ENCODE results near the gene NEURL1B.
"Not testable (repeated sequence)": the region's sequence is repeated elsewhere in the genome, so short reads cannot be mapped to it uniquely, and the experiment has no call there.

The NEURL1B gene

GRCh38 chr5:172678362-172678874, 37.4 kb downstream of the NEURL1B start:
- DNase-seq (ENCODE audit: low read depth in 2 of 2): not testable (repeated sequence)

DNA sequence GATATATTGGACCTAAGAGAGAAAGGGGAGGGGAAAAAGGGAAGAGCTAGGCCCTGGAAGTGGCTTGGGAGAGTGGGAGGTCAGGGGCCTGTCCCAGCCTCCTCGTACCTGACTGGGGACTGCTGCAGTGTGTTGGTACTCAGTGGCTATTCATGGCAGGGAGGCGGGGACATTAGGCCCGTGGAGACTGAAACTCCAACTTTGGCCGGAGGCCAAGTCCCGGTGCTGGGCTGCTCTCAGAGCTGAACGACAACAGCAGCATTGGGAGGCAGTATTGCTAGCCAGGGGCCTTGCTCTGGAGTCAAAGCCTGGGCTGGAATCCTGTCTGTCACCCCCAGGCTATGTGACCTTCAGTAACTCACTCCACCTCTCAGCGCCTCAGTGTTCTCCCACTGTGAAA, 37.8 kb downstream of the NEURL1B start:
- no peak for DNase-seq (ENCODE audit: low read depth in 2 of 2)

GRCh38 chr5:172679628-172680212, 38.7 kb downstream of the NEURL1B start:
- DNase-seq (ENCODE audit: low read depth in 2 of 2): no peak

- DNase-seq (ENCODE audit: low read depth in 2 of 2): no peak
Measured at GRCh38 chr5:172680921-172681320, 39.9 kb downstream of the NEURL1B start.

- DNase-seq (ENCODE audit: low read depth in 2 of 2): no peak
Measured at GRCh38 chr5:172681421-172681820, 40.4 kb downstream of the NEURL1B start.

- DNase-seq (ENCODE audit: low read depth in 2 of 2): no peak
Measured at GRCh38 chr5:172683264-172683644, 42.2 kb downstream of the NEURL1B start.

DNA sequence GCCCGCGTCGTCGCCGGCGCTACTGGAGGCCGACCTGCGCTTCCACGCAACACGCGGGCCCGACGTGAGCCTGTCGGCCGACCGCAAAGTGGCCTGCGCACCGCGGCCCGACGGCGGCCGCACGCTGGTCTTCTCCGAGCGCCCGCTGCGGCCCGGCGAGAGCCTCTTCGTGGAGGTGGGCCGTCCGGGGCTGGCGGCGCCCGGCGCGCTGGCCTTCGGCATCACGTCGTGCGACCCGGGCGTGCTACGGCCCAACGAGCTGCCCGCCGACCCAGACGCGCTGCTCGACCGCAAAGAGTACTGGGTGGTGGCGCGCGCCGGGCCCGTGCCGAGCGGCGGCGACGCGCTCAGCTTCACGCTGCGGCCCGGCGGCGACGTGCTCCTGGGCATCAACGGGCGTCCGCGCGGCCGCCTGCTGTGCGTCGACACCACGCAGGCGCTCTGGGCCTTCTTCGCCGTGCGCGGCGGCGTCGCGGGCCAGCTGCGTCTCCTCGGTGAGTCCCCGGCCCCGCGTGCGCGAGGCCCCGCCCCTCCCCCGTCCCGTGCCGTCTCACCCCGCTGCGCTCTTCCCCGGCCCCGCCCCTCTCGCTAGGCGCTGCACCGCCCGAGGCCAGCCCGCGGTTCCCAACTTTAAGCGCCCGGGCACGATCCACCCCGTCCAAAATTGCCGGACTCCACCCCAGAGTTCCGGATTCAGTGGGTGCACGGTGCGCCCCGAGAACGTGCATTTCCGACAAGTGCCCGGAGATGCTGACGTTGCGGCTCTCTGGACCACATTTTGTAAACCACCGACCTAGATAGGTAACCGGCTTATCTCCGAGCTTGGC, 42.8 kb downstream of the NEURL1B start:
- DNase-seq (ENCODE audit: low read depth in 2 of 2): peak in 1 of 2 donors; percentile 40

GRCh38 chr5:172685091-172685490, 44.0 kb downstream of the NEURL1B start:
- no peak for DNase-seq (ENCODE audit: low read depth in 2 of 2)

DNA sequence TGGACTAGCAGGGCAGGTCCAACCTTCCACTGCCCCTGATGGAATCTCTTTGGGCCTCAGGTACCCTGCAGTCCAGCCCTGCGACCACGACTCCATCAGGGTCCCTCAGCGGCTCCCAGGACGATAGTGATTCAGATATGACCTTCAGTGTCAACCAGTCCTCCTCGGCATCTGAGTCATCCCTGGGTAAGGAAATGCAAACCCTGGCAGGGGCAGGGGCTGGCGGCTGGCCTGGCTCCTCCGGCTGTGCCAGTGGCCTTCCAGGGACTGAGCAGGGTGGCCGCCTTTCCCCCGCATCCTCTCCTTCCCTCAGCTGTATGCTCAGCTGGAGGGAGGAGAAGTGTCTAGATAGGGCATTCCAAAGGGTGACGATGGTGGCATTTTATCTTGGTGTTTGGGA, 45.0 kb downstream of the NEURL1B start:
- no peak for DNase-seq (ENCODE audit: low read depth in 2 of 2)

GRCh38 chr5:172686539-172687390, 45.7 kb downstream of the NEURL1B start:
- DNase-seq (ENCODE audit: low read depth in 2 of 2): no peak

- DNase-seq (ENCODE audit: low read depth in 2 of 2): no peak
Measured at GRCh38 chr5:172687940-172688339, 46.9 kb downstream of the NEURL1B start.

GRCh38 chr5:172688349-172689217, 47.5 kb downstream of the NEURL1B start:
- DNase-seq (ENCODE audit: low read depth in 2 of 2): no peak

- DNase-seq (ENCODE audit: low read depth in 2 of 2): no peak
Measured at GRCh38 chr5:172689218-172689572, 48.1 kb downstream of the NEURL1B start.

DNA sequence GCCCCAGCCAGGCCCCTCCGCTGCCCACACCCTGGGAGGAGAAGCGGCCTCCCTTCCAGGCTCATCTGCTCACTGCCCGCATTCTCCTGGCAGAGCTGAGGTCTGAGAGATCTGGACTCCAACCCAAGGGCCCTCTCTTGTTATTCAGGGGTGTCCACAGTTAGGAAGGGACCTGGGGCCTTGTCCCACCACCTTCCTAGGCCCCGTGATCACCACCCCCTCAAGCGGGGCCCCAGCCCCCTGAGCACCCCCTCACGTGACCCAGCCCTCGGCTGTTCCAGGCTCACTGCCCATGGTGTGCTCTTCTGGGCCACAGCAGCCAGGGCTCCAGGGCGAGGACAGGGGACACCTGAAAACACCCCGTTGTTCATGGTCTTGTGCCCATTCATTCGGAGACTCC, 48.7 kb downstream of the NEURL1B start:
- DNase-seq (ENCODE audit: low read depth in 2 of 2): no peak

GRCh38 chr5:172690258-172691075, 49.4 kb downstream of the NEURL1B start:
- DNase-seq (ENCODE audit: low read depth in 2 of 2): no peak

GRCh38 chr5:172691886-172692285, 50.8 kb downstream of the NEURL1B start:
- DNase-seq (ENCODE audit: low read depth in 2 of 2): no peak

DNA sequence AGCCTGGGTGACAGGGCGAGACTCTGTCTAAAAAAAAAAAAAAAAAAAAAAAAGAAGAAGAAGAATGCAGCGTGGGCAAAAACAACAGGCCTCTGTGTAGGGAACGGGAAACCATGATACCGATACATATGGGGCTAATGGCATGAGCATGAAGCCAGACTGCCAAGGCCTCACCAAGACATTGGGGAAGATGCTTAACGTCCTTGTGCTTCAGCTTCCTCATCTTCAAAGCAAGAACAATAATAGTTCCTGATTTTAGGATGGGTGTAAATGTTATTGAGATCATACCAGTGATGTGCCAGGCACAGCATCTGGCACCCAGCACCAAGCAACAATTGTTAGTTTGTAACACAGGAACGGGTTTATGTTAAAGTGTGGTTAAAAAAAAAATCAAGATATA, 51.4 kb downstream of the NEURL1B start:
- DNase-seq (ENCODE audit: low read depth in 2 of 2): no peak

DNA sequence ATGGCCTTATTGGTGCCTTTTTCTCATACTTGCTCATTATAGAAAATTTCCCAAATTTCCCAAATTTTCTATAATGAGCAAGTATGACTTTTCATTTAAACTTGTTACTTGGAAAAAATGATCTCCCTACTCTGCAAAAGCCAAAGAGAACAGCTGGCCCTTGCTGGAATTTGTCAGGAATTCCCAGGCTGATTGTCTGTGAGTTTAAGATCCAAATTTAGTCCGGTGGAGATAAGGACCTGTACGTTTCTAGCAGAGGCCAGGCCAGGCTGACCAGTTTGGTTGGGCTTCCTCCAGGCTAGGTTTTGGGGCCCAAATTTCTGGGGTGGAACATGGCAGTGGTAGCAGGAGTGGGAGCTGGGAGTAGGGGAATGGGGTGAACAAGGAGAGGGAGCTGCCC, 51.9 kb downstream of the NEURL1B start:
- no peak for DNase-seq (ENCODE audit: low read depth in 2 of 2)

GRCh38 chr5:172694061-172694460, 53.0 kb downstream of the NEURL1B start:
- DNase-seq (ENCODE audit: low read depth in 2 of 2): no peak

GRCh38 chr5:172694541-172694940, 53.5 kb downstream of the NEURL1B start:
- no peak for DNase-seq (ENCODE audit: low read depth in 2 of 2)

Data from activated CD8-positive, alpha-beta memory T cell treated with anti-CD3 and anti-CD28 coated beads for 4 hours (primary cell).